Stimulated activated CD4-positive, alpha-beta T cell treated with anti-CD3 and anti-CD28 coated beads, Interleukin-4, amount 100 ng/mL, for 24 hours (primary cell): Measurements from ENCODE around the gene SLC19A2.
"Not testable (repeated sequence)": the region's sequence is repeated elsewhere in the genome, so short reads cannot be mapped to it uniquely, and the experiment has no call there.

ENCODE experiments used
- DNase-seq: peaks from one replicate; pipeline ENCODE4 v3.0.0-alpha.2; 2020

The SLC19A2 gene

GRCh38 chr1:169508432-169509338 is 22.9 kb upstream of the SLC19A2 start:
- DNase-seq, result no peak

GRCh38 chr1:169507413-169507812 is 21.7 kb upstream of the SLC19A2 start:
- no peak for DNase-seq

DNA sequence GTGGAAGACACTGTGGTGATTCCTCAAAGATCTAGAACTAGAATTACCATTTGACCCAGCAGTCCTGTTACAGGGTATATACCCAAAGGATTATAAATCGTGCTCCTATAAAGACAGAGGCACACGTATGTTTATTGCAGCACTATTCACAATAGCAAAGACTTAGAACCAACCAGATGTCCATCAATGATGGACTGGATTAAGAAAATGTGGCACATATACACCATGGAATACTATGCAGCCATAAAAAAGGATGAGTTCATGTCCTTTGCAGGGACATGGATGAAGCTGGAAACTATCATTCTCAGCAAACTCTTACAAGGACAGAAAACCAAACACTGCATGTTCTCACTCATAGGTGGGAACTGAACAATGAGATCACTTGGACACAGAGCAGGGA is 17.9 kb upstream of the SLC19A2 start:
- DNase-seq, result not testable (repeated sequence)

DNA sequence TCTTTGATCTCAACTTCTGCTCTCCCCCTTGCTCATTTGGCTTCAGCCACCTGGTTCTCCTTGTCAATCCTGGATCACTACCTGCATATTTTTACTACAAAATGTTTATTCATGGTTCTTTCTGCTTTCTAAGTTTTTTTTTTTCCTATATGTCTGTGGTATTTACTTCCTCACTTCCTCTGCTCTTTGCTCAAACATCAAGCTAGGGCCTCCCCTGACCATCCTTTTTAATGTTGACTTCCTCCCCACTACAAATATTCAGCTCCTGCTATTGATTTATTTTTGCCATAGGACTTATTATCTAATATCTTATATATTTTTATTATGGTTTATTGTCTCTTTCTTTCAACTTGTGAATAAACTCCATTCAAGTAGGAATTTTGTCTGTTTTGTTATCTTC is 14.1 kb upstream of the SLC19A2 start:
- no peak for DNase-seq

DNA sequence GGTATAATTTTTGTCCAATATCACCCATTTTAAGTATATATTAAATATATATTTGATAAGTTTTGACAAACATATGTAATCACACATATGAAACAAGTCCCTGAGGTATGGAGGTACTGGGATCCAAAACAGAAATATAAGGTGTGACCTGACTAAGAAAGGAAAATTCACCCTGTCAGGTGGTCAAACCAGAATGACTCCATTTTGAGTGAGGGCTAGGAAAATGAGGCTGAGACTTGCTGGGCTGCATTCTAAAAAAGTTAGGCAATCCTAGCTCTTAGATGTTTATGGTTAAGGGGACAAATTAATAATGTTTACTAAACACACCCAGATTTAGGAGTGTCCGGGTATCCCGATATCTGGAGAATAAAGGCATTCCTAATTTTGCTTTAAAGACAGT is 11.6 kb upstream of the SLC19A2 start:
- DNase-seq, result no peak

GRCh38 chr1:169495916-169496315 is 10.2 kb upstream of the SLC19A2 start:
- DNase-seq, result no peak

DNA sequence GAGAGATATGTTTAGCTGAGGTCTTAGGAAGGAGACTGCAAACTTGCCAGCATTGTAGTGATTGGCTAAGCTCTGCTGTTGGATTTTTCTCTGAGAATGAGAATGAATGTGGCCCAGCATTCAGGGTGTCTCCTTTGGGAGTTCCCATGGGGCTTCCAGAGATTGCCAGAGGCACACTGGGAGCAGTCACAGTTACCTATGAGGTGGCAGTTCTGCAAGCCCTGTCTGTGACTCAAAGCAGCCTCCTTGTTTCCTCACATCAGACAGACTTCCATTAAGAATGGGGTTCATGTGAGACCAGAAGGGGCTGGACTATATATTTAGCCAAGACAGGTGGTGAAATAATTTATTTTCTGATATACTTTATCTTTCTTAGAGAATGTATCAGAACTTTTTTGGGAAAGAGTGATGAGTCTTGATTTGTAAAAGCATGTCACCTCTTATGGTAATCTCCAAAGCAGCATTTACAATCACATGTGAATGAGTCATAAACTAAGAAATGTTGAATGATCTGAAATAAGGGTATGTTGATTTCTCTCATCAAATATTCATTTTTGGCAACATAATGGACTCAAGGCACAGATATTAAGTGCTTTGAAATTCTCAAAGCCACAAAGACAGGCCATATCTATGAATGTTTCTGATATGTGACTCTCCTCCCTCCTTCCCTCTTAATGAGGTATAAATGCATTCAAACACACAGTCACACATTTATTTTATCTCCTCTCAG is 9.5 kb upstream of the SLC19A2 start:
- DNase-seq, result no peak

- no peak for DNase-seq
These were observed 8.6 kb upstream of the SLC19A2 start for GRCh38 chr1:169494343-169494742.

GRCh38 chr1:169493251-169493650 is 7.5 kb upstream of the SLC19A2 start:
- DNase-seq, result no peak

DNA sequence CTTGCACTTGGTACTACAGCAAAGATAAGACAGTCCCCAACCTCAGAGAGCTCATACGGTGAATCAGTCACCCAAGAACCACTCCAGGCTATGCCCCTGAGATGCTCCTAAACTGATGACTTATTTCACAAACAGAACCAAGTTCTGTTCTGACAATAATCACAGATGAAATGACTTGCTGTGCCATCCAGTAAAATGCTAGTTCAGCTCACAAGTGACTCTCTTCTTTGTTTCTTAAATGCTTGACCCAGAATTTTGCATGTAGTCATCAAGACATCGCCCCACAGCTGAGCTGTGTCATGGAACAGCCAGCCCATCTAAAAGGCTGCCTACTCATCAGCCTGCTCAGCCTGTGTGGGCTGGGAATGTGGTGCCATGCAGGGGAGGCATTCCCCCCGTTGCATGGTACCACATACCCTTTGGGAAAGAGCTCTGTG is 6.1 kb upstream of the SLC19A2 start:
- peak; percentile 47 for DNase-seq

GRCh38 chr1:169488157-169488556 is 2.4 kb upstream of the SLC19A2 start:
- no peak for DNase-seq

DNA sequence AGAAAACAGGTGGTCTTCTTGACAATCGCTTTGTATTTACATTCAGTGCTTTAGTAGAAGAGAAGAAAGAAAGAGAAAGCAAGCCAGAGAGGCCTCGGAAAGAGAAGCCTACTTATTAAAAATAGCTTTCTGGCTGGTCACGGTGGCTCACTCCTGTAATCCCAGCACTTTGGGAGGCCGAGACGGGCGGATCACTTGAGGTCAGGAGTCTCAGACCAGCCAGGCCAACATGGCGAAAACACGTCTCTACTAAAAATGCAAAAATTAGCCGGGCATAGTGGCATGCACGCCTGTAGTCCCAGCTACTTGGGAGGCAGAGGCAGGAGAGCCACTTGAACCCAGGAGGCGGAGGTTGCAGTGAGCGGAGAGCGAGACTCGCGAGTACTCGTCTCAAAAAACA is 1.8 kb upstream of the SLC19A2 start:
- DNase-seq, result no peak

DNA sequence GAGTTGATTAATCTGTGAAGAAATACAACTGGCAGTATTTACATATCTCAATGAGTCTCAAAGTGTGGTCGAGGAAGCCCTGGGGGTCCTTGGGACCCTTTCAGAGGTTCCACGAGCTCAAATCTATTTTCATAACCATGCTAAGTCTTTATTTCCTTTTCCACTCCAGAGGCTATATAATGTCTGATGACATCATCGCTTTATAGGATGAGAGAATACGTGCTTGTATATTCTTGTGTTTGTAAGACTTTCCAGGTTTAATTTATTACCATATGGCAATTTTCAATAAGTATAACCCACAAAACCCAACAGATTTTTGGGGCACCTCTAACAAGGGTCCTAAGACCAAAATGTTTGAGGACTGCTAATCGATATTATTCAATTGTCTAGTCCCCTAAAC is 1.4 kb upstream of the SLC19A2 start:
- no peak for DNase-seq

- DNase-seq, result no peak
These were observed 722 bp upstream of the SLC19A2 start for GRCh38 chr1:169486281-169487051.

- peak; percentile 36 for DNase-seq
These were observed 887 bp downstream of the SLC19A2 start for GRCh38 chr1:169484683-169485430.

DNA sequence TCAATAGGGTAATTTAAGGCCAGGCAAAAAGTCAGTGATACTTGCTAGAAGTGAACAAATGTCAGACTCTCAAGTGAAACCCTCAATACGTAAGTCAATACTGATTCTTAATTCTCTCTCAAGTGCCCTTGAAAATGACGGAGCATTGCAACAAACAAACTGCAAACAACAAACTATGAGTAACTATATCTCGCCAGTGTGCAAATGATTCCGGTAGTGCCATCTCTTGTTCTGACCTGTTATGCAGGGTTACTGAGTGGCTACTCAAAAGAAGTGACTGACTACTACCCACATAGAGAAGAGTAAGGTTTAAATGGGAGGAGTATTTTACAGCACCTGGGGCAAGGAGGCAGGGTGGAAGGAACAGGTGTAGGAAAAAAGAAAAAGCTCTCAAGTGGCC is 1.6 kb downstream of the SLC19A2 start:
- no peak for DNase-seq

DNA sequence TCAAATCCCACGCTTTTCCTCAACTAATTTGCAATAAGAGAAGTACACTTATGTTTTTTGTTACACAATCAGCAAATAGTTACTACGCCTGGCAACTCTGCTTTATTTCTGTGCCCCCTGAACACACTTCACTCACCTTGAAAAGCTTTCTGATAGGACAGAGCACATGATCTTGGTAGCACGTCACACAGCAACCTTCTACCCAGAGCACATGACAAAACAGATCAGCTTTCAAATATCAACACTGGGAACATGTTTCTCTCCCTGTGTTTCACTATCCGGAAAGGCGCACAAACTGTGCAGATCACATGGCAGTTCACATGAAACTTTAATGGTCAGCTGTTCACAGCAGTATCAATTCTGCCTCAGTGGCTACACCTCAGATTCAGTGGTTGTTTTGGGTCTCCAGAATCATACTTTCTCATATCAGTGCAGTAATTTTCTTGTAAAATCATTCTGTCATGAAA is 2.2 kb downstream of the SLC19A2 start:
- DNase-seq, result no peak

GRCh38 chr1:169479363-169480066 is 6.2 kb downstream of the SLC19A2 start:
- DNase-seq, result no peak

- DNase-seq, result no peak
These were observed 7.6 kb downstream of the SLC19A2 start for GRCh38 chr1:169478094-169478672.

DNA sequence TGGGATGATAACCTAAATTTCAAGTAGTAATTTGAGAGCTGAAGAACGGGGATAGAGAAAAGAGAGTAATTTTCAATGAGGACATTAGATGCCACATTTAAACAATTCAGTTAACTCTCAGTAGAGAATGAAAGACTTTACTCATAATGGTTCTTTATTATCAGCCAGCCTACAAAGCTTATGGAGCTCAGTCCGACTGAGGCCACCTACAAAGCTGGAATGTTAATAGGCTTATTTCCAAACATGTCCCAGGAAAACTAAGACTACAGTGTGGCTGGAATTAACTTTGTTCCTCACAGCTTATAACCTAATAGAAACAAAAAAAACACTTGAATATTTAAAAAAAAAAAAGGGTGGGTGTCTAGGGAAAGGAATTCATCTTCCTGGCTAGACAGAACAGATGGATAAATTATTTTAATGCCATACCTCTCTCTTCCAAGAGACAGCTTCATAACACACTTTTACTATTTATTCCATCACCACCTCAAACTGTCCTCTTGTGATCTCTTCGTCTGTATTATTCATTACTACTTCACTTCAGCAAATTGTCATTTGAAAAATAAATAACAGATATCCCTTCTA is 9.8 kb downstream of the SLC19A2 start:
- DNase-seq, result no peak
